Dermis microvascular lymphatic vessel endothelial cell (primary cell): ENCODE data around the gene TMEM97. TPM values are rescaled to one million over a fixed set of nuclear protein-coding genes. Genes with fewer than 3 reads are reported as not detected.
A peak's percentile ranks its signal among the peaks of the same experiment; 100 is the strongest.

Source experiments
- DNase-seq, 2 donors: peaks; one replicate each; pipeline versions ENCODE4 v3.0.0 to v3.0.0-alpha.2; 2010; ENCODE audit warnings: low read depth in 2 of 2
- total RNA-seq: library from RNA; depleted of rRNA; stranded (reverse); fragments of >200 nt; gene quantifications from 2 replicates; pipeline ENCODE4 v1.2.1, GENCODE V29; 2014

Gene TMEM97
- total RNA-seq, 1 donor from 2014 or later = 32.0 TPM

DNA sequence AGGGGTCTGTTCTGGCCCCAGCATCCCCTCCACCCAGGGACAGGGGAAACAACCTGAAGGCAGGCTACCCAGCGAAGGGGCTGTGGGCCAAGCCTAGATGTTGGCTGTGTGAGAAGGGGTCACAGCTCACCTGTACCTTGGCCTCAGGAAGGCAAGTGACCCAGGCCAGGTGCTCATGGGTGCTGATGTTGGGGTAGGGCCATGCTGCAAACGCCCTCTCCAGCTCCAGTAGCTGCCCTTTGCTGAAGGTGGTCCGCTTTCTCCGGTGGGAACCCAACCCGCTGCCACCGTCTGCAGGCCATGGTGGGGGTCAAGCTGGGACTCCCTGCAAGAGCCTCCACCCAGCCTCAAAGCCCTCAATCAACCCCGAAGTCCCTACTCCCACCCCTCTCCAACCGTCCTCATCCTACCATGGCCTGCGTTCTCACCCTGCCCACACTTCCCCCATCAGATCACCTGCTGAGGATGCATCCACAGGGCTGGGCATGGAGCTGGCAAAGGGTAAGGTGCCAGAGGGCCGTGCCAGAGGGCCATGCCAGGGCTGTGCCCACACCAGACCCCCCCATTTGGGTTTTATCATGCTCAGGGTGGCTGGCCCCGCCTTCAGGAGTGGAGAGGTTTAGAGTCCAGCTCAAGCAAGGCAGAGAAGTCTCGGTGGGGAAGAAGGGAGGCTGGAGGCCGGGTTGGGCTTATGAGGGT lies 45.8 kb downstream of the TMEM97 start, which contains the start of gene SEBOX:
Gene SEBOX, minus strand, starts transcription at position 535 of the 699 bp plus-strand sequence. Its CDS starts 48 bp downstream, at position 487.
- no peak for DNase-seq

DNA sequence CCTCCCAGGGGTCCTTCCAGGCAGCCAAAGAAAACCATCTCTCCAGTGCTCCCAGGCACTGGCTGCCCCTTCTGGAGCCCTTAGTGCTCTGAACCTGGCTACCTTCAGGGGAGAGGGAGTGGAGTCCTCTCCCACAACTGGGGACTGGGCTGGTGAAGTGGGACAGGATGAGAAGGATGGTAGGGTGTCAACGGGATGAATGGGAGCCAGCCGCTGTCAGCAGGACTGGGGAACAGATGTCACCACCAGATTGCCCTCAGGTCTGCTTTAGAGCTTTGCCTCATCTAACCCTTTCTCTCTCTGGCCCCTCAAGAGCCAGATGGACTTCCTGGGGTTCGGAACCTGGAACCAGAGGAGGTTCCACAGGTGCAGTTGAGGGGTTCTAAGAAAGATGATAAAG lies 46.5 kb downstream of the TMEM97 start:
- no peak for DNase-seq

DNA sequence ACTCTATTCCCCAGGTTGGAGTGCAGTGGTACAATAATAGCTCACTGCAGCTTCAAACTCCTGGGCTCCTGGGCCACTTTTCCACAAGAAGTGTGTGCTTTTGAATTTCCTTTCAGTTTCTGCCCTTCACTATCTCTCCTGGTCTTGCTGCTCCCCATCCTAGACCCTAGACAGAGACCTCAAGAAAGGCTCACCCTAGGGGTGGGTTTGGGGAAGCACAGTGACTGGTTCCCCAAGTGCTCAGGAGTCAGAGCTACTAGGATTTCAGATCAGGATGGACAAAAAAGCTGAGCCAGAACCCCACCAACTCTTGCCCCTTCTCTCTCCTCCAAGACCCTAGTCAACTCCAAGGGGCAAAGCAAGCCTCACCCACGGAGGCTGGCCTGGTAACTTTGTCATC lies 47.6 kb downstream of the TMEM97 start:
- DNase-seq = no peak

DNA sequence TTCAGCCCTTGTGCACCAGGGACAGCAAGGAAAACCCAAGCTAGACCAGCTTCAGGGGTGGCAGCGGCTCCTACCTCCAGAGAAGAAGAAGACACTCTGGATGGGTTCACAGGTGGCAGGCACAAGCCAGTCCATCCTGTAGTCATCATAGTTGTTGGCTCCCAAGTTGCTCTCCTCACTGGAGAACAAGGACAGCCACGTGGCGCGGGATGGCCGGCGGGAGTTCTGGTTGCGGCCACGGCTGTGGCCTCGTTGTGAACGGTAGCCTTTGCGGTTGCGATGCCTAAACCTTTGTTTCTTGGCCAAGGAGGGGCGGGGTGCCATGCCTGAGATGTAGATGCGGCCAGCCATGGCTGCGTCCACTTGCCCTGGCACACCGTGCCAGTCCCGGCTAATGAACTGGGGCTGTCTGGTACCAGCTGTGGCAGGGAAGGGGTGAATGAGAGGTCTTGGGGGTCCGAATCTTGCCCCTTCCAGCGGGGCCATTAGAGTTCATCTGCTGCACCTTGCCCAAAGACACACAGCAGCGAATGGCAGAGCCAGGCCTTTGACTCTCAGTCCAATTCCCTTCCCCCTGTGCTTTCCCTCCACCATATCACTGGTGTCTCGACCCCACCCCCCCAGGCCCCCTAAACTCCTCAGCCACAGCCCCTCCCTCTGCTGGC lies 48.8 kb downstream of the TMEM97 start:
- no peak for DNase-seq

DNA sequence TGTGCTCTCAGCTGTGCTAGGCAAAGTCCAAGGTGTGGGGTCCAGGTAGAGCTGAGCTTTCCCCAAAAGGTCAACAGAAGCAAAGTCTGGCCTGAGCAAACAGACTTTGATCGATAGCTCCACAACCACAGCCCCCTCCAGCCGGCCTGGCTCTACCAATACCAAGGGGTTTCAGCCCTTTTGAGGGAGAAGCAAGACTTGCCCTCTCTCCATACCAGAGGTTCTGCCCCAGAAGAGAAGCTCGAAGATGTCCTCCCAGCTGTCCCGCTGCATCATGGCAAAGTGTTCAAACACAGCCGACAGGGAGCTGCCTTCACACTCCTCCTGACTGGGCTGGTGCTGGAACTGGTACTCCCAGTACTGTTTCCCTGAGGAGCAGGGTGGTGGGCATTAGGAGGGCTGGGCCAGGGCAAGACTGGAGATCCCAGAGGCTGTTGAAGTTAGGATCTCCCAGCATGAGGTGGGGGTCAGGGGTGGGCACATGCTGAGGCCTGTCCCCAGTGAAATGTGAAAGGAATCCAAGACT lies 49.4 kb downstream of the TMEM97 start:
- DNase-seq = no peak

DNA sequence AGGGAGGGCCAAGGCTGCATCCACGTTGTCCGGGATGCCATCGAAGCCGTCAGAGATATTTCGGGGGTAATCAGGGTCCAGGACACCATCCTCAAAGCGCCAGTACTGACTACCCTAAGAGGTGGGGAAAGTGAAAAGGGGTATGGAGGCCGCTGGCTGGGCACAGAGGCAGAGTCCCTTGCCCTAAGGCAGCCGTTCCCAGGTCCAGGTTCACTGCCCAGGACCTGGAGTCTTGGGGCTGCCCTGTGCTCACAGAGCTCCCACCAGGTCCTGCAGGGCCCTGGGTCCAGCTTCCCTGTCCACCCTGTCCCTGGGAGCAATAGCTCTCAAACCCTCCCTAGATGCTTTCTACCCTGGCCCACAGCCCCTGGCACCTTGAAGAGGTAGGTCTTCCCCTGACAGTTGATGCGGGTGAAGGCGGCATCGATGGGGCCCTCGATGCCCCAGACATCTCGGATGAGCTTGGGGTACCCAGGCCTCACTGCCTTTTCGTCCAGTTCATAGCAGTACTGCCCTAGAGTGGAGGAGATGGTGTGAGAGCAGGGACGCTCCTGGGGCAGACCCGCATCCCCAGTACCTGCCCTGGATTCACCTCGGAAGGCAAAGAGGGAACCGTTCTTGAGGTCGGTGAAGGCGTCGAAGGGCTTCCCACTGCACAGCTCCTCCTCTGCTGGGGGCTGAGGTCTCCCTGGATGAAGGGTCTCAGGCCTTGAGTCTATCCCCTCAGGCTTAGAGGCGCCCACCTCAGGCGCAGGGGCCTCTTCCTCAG lies 50.1 kb downstream of the TMEM97 start:
- no peak for DNase-seq

DNA sequence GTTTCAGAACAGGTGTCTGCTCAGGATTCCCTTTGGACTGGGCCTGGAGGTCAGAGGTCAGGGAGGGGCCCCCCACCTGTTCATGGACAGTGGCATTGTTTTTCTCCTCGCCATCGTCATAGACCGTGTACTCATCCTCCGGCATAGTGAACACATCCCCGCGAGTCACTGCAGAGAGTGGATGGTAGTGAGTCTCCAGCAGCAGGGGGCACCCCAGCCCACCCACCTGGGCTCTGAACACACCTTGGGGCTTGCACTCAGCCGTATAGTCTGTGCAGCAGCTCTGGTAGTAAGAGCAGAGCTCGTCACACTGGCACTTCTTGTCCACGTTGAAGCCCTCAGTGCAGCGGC lies 50.7 kb downstream of the TMEM97 start:
- DNase-seq = no peak

DNA sequence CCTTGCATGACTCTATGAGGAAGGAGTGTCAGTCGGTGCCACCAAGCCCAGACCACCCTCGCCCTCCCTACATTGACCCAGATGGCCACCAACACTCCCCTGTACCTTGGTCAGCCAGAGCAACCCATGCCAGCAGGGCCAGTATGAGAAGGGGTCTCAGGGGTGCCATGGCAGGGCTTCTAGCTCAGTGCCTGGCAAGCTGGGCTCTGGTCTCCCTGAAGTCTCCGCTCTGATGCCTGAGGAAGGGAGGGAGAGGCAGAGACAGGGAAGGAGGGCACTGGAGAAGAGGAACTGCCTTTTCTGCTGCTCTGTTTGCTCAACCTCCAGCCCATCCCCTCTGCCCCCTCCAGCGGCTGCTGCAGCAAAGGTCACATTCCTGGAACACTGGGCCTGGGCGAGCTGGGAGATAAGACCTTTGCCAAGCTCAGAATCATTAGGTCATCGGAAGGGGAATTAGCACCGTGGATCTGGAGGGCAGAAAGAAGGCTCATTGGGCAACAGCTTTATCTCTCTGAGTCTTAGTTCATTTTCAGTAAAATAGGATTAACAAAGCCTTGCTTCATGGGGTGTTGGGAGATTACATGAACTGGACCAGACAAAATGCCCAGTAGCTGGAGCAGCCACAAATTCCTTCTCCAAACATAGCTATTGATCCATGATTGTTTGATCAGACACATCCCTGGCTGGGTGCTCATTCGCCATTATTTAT lies 51.2 kb downstream of the TMEM97 start, which contains the start of gene VTN:
Gene VTN, minus strand, starts transcription at position 273 of the 709 bp plus-strand sequence. Its CDS starts 104 bp downstream, at position 169.
- DNase-seq = no peak

DNA sequence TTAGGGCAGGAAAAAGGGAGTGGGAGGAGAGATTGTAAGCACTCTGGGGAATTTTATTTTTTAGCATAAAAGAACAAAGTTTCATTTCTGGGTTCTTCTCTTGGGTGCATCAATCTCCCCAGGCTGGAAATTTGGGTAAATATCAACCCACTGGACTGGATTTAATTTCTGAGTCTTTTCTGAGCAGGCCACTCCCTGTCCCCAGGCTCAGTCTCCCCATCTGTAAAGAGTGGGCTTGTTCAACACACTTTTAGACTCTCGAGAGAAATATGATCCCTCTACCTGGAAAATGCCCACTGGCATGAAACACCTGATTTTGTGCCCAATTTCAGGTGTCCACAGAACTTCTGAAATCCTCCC lies 51.7 kb downstream of the TMEM97 start:
- no peak for DNase-seq

DNA sequence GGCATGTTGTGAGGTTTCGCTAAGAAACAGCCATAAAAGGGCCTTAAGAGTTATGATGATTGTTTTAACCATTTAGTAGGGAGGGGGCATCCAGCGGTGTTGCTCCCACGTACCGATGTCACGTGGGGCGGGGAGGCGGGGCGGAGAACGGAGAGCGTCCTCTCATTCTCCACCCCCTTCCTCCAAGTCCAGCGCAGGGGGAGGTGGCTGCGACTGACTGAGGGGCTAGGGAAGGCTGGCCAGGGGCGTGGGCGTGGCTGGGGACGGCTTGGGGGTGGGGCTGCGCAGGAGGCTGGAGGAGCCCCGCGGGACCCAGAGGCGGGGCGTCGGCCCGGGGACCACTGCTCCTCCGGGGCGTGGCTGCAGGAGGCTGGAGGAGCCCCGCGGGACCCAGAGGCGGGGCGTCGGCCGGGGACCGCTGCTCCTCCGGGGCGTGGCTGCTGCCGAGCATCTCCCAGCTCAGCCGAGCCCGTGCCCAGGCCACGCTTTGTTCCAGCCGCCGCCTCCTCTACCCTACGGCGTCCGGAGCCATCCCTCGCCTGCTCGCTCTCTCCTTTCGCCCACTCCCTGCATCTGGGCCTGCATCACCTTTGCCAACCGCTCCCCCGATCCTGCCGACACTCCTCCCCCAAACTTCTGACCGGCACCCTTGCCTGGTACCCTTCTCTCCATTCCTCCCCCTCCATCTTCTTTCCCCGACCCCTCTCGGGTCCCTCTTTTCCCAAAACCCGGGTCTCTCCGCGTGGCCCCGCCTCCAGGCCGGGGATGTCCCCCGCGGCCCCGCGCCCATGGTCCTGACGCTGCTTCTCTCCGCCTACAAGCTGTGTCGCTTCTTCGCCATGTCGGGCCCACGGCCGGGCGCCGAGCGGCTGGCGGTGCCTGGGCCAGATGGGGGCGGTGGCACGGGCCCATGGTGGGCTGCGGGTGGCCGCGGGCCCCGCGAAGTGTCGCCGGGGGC lies 52.5 kb downstream of the TMEM97 start, which contains the start of gene SARM1:
Gene SARM1, plus strand, starts transcription at position 450 of the 958 bp plus-strand sequence. Its CDS starts 339 bp downstream, at position 789.
- peak in 1 of 2 donors; percentile 69 for DNase-seq

DNA sequence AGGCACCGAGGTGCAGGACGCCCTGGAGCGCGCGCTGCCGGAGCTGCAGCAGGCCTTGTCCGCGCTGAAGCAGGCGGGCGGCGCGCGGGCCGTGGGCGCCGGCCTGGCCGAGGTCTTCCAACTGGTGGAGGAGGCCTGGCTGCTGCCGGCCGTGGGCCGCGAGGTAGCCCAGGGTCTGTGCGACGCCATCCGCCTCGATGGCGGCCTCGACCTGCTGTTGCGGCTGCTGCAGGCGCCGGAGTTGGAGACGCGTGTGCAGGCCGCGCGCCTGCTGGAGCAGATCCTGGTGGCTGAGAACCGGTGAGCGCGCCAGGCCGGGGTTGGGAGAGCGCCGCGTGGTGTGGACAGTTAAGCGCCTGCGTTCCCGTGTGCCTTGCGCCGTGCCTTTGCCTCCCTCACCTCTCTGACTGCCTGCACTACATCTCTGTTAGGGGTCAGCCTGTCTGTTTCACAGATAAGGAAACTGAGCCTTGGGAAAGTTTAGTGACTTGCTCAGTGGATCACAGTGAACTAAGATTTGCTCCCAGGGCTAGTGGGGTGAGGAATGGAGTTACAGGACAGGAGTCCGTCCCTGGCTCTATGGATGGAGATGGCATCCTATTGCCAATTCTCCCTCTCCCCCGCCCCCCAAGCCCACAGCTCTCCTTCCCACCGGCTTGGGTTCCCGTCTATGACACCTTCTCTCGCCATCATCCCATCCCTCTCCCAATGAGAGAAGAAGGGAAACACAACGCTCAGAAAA lies 53.4 kb downstream of the TMEM97 start:
- peak in 1 of 2 donors; percentile 38 for DNase-seq

DNA sequence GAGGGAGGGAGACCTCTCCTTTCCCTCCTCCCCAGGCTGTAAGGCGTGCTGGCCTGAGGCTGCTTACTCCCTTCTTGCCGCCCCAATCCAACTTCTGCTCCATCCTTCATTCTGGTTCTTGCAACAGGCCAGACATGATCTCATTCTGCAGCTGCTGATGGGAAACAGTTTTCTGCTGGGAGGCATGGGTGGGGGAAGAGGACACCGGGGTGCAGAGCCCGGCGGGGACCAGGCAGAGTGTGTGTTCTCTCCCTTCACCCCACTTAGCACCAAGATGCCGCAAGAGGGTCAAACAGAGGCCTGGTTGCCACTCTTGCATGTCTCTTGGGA lies 53.9 kb downstream of the TMEM97 start:
- DNase-seq = no peak

Other genes with a start within 250 kb of the TMEM97 start
- 40.3 and 45.2 TPM in 2 replicates for gene IFT20, start 16.3 kb downstream of the TMEM97 start, total RNA-seq
- gene TNFAIP1, start 16.6 kb downstream of the TMEM97 start, total RNA-seq = 71.4 and 108 TPM in 2 replicates
- gene POLDIP2, start 38.3 kb downstream of the TMEM97 start, total RNA-seq = 66.9 and 72.3 TPM in 2 replicates
- not detected in 2 replicates for gene SEBOX, start 46.0 kb downstream of the TMEM97 start, total RNA-seq
- under 0.01 TPM in 1 of 2 replicates, not detected in the other for gene VTN, start 51.1 kb downstream of the TMEM97 start, total RNA-seq
- 1.8 and 3.7 TPM in 2 replicates for gene SARM1, start 52.5 kb downstream of the TMEM97 start, total RNA-seq
- 0.77 and 1.8 TPM in 2 replicates for gene SLC46A1, start 87.0 kb downstream of the TMEM97 start, total RNA-seq
- gene SLC13A2, start 154.4 kb downstream of the TMEM97 start, total RNA-seq = not detected in 2 replicates
- gene FOXN1, start 187.1 kb downstream of the TMEM97 start, total RNA-seq = not detected in 2 replicates
- gene UNC119, start 233.4 kb downstream of the TMEM97 start, total RNA-seq = 18.0 and 25.7 TPM in 2 replicates